Coronary artery (tissue), 2 donors: ENCODE measurements around the gene PROZ.

Experiments
- DNase-seq: peaks from one replicate; pipeline ENCODE4 v3.0.0-alpha.2; 2017; ENCODE audit warnings: low spot score
- H3K27ac ChIP-seq, 2 donors: fragments of 200-600 bp; sonication (generic); one replicate each; pipeline ENCODE4 v1.5.1; 2016 to 2019
- H3K4me3 ChIP-seq: fragments of 200-600 bp; sonication (generic); 2 replicates; pipeline ENCODE4 v1.5.1; 2016; ENCODE audit warnings: mild to moderate bottlenecking, moderate library complexity
- TF ChIP-seq, protein P1 (sequence below): fragments of 200-600 bp; sonication (generic); IDR thresholded peaks from one replicate; pipeline ENCODE4 v1.5.1; 2019; ENCODE audit warnings: antibody characterized with exemption

PROZ gene

DNA sequence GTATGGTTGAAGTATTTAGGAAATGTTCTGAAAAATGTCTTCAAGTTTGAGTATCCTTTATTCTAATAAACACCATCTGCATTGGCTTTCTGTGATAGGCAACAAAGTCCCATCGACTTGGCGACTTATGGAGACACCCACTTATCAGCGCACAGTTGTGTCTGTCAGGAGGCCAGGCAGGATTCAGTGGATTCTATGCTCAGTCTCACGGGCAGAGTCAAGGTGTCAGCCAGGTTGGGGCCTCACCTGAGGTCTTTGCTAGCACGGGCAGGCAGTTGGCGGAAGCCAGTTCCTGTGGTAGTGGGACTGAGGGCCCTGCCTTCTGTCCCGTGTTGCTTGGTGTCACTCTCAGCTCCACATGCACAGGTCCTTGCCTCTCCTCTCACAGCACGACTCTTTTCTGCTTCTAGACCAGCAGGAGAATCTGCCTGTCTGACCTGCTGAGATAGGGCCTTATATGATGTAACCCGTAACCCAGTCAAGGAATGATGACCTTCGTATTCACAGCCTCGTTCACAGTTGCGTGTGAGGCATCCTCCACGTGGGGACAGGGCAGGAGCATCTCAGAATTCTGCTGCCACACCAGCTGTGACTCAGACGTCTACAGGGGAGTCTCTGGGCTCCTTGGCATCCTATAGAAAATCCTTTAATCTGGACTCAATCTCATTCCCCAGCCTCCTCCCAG, 61.0 kb downstream of the PROZ start:
- no peak overlapping the region for H3K27ac ChIP-seq
- TF ChIP-seq, protein P1, sequence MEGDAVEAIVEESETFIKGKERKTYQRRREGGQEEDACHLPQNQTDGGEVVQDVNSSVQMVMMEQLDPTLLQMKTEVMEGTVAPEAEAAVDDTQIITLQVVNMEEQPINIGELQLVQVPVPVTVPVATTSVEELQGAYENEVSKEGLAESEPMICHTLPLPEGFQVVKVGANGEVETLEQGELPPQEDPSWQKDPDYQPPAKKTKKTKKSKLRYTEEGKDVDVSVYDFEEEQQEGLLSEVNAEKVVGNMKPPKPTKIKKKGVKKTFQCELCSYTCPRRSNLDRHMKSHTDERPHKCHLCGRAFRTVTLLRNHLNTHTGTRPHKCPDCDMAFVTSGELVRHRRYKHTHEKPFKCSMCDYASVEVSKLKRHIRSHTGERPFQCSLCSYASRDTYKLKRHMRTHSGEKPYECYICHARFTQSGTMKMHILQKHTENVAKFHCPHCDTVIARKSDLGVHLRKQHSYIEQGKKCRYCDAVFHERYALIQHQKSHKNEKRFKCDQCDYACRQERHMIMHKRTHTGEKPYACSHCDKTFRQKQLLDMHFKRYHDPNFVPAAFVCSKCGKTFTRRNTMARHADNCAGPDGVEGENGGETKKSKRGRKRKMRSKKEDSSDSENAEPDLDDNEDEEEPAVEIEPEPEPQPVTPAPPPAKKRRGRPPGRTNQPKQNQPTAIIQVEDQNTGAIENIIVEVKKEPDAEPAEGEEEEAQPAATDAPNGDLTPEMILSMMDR = no peak
- no peak for DNase-seq
- no peak overlapping the region for H3K4me3 ChIP-seq

DNA sequence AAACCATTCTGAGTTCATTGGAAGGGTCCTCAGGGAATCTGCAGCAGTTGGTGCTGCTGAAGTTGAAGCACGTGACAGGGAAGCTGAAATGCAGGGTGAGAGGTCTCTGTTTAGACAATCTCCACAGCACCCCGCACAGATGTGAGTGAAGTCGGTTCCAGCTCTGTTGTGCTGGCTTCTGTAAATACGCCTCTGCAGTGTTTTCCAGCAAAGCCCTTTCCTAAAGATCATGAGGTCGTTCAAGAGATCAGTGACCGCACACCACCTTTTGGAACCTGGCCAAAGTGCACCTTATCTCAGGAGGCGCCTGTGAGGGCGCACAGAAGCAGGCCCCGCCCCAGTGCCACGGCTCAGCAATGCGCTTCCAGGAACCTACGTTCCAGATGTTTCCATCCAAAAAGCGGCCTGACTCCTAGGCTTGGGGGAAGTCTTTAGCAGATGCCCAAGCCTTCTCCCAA, 61.7 kb downstream of the PROZ start:
- no peak overlapping the region for H3K4me3 ChIP-seq
- no peak for DNase-seq
- no peak overlapping the region for H3K27ac ChIP-seq
- TF ChIP-seq, protein P1 = no peak

DNA sequence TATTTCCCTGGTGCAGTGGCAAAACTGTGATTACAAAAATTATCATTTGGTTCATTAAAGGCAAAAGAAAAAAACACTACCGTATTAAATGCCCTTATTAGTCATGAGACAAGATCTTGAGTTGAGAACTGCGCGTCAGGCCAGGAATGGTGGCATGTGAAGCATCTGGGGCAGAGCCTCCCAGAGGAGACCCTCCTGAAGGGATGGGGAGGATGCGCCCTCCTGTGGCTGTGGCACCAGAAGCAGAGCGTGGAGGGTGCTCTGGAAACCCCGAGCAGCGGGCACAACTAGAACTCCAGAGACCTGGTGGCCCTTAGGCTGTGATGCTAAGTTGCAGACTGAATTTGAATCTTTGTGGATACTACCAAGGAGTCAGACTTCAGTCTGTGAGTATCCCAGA, 62.4 kb downstream of the PROZ start:
- no peak overlapping the region for H3K4me3 ChIP-seq
- no peak for DNase-seq
- TF ChIP-seq, protein P1 = no peak
- H3K27ac ChIP-seq = no peak overlapping the region
